ENCODE data around the gene LOX.

DNA sequence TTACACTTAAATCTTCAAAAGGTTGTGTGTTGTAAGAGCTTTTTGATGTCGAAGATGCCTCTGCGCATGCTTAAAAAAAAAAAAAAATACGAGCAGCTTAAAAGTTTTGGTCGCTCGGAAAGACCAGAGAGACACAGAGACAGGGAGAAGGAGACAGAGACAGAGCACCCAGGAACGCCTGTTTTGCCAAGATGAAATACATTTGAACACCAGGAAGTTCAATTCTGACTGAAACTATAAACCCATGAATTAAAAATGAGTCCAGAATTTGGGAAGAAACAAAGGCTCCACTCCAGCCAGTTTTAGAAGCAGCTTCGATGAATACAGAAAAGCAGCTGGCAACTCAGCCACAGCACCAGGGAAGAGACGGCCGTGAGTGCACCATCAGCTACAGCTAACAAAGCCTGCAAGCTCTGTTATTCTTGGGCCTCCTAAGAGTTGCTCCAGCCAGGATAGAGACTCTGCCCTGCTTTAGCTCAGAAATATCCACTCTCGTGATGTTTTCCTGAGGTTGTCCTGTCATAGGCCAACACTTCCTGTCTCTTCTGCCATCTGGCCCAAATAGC lies 48.8 kb upstream of the LOX start:
- TF ChIP-seq CTCF (conservative IDR thresholded peaks at IDR 0.05; ENCODE audit: low read depth in 2 of 2) (no peak), EZH2phosphoT487 (IDR thresholded peaks at IDR 0.05; ENCODE audit: unreplicated experiment) (no peak), POLR2AphosphoS5 (IDR thresholded peaks at IDR 0.05; ENCODE audit: low read depth) (no peak), EZH2 (IDR thresholded peaks at IDR 0.05; ENCODE audit: low read depth, unreplicated experiment) (no peak), JUNB (IDR thresholded peaks at IDR 0.05; ENCODE audit: unreplicated experiment) (no peak), ETS1 (IDR thresholded peaks at IDR 0.05) (no peak)
- TF ChIP-seq, protein P1, sequence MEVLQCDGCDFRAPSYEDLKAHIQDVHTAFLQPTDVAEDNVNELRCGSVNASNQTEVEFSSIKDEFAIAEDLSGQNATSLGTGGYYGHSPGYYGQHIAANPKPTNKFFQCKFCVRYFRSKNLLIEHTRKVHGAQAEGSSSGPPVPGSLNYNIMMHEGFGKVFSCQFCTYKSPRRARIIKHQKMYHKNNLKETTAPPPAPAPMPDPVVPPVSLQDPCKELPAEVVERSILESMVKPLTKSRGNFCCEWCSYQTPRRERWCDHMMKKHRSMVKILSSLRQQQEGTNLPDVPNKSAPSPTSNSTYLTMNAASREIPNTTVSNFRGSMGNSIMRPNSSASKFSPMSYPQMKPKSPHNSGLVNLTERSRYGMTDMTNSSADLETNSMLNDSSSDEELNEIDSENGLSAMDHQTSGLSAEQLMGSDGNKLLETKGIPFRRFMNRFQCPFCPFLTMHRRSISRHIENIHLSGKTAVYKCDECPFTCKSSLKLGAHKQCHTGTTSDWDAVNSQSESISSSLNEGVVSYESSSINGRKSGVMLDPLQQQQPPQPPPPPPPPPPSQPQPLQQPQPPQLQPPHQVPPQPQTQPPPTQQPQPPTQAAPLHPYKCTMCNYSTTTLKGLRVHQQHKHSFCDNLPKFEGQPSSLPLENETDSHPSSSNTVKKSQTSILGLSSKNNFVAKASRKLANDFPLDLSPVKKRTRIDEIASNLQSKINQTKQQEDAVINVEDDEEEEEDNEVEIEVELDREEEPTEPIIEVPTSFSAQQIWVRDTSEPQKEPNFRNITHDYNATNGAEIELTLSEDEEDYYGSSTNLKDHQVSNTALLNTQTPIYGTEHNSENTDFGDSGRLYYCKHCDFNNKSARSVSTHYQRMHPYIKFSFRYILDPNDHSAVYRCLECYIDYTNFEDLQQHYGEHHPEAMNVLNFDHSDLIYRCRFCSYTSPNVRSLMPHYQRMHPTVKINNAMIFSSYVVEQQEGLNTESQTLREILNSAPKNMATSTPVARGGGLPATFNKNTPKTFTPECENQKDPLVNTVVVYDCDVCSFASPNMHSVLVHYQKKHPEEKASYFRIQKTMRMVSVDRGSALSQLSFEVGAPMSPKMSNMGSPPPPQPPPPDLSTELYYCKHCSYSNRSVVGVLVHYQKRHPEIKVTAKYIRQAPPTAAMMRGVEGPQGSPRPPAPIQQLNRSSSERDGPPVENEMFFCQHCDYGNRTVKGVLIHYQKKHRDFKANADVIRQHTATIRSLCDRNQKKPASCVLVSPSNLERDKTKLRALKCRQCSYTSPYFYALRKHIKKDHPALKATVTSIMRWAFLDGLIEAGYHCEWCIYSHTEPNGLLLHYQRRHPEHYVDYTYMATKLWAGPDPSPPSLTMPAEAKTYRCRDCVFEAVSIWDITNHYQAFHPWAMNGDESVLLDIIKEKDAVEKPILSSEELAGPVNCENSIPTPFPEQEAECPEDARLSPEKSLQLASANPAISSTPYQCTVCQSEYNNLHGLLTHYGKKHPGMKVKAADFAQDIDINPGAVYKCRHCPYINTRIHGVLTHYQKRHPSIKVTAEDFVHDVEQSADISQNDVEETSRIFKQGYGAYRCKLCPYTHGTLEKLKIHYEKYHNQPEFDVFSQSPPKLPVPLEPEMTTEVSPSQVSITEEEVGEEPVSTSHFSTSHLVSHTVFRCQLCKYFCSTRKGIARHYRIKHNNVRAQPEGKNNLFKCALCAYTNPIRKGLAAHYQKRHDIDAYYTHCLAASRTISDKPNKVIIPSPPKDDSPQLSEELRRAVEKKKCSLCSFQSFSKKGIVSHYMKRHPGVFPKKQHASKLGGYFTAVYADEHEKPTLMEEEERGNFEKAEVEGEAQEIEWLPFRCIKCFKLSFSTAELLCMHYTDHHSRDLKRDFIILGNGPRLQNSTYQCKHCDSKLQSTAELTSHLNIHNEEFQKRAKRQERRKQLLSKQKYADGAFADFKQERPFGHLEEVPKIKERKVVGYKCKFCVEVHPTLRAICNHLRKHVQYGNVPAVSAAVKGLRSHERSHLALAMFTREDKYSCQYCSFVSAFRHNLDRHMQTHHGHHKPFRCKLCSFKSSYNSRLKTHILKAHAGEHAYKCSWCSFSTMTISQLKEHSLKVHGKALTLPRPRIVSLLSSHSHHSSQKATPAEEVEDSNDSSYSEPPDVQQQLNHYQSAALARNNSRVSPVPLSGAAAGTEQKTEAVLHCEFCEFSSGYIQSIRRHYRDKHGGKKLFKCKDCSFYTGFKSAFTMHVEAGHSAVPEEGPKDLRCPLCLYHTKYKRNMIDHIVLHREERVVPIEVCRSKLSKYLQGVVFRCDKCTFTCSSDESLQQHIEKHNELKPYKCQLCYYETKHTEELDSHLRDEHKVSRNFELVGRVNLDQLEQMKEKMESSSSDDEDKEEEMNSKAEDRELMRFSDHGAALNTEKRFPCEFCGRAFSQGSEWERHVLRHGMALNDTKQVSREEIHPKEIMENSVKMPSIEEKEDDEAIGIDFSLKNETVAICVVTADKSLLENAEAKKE (CRISPR knock-in tag; IDR thresholded peaks at IDR 0.05) = no peak
- TF ChIP-seq, protein P2, sequence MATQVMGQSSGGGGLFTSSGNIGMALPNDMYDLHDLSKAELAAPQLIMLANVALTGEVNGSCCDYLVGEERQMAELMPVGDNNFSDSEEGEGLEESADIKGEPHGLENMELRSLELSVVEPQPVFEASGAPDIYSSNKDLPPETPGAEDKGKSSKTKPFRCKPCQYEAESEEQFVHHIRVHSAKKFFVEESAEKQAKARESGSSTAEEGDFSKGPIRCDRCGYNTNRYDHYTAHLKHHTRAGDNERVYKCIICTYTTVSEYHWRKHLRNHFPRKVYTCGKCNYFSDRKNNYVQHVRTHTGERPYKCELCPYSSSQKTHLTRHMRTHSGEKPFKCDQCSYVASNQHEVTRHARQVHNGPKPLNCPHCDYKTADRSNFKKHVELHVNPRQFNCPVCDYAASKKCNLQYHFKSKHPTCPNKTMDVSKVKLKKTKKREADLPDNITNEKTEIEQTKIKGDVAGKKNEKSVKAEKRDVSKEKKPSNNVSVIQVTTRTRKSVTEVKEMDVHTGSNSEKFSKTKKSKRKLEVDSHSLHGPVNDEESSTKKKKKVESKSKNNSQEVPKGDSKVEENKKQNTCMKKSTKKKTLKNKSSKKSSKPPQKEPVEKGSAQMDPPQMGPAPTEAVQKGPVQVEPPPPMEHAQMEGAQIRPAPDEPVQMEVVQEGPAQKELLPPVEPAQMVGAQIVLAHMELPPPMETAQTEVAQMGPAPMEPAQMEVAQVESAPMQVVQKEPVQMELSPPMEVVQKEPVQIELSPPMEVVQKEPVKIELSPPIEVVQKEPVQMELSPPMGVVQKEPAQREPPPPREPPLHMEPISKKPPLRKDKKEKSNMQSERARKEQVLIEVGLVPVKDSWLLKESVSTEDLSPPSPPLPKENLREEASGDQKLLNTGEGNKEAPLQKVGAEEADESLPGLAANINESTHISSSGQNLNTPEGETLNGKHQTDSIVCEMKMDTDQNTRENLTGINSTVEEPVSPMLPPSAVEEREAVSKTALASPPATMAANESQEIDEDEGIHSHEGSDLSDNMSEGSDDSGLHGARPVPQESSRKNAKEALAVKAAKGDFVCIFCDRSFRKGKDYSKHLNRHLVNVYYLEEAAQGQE (IDR thresholded peaks at IDR 0.05; ENCODE audit: unreplicated experiment) = no peak

Measured in GM23338 (cell line).